ENCODE results near the gene TIMP4. TPM values are rescaled to one million over a fixed set of nuclear protein-coding genes. Genes with fewer than 3 reads are reported as not detected.

Gene TIMP4
- total RNA-seq, 4 donors from 2014 or later = 40.2 to 124 (median 48.4) TPM

DNA sequence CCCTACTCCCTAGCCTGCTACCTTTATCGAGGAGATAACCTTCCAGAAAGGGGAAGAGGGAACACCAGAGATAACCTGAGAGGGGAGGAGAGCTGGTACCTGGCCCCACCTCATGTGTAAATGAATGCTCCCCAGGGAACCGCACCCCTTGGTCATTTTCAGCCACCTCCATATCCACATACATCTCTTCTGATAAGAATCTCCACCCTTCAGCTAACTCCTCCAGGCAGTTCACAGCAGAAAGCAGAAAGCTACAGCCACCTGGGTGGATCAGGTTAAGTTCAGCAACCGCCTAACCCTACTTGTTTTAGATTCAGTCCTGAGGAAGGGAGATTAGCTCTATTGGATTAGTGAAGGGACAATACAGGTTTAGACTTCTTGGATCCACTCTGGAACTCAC, 38.0 kb upstream of the TIMP4 start:
- TF ChIP-seq EP300 (IDR thresholded peaks at IDR 0.05) = no peak
- TF ChIP-seq, protein P1, sequence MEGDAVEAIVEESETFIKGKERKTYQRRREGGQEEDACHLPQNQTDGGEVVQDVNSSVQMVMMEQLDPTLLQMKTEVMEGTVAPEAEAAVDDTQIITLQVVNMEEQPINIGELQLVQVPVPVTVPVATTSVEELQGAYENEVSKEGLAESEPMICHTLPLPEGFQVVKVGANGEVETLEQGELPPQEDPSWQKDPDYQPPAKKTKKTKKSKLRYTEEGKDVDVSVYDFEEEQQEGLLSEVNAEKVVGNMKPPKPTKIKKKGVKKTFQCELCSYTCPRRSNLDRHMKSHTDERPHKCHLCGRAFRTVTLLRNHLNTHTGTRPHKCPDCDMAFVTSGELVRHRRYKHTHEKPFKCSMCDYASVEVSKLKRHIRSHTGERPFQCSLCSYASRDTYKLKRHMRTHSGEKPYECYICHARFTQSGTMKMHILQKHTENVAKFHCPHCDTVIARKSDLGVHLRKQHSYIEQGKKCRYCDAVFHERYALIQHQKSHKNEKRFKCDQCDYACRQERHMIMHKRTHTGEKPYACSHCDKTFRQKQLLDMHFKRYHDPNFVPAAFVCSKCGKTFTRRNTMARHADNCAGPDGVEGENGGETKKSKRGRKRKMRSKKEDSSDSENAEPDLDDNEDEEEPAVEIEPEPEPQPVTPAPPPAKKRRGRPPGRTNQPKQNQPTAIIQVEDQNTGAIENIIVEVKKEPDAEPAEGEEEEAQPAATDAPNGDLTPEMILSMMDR (IDR thresholded peaks at IDR 0.05) = no peak
- TF ChIP-seq POLR2A (IDR thresholded peaks at IDR 0.05) = no peak
- no peaks in the 10 kb centered on the region for H3K36me3 ChIP-seq
- peaks cover 0 to 21% (median 19%) of the 10 kb centered on the region in 4 donors for H3K4me1 ChIP-seq
- no peak overlapping the region for H3K27ac ChIP-seq
- peaks cover 0 to under 1% (median 0%) of the 10 kb centered on the region in 4 donors for H3K9me3 ChIP-seq
- H3K27me3 ChIP-seq = no peaks in the 10 kb centered on the region
- H3K4me3 ChIP-seq = no peak overlapping the region
- WGBS, 2 donors = 87 to 88% methylated on average over 3 of the region's 3 CpGs
- no peak for DNase-seq (ENCODE audit: low spot score in 2 of 2)

GRCh38 chr3:12195231-12195630, 36.5 kb upstream of the TIMP4 start:
- Histone ChIP-seq H3K9me3 (no peaks in the 10 kb centered on the region), H3K4me1 (peaks cover 0 to 21% (median 19%) of the 10 kb centered on the region in 4 donors), H3K36me3 (no peaks in the 10 kb centered on the region), H3K4me3 (no peak overlapping the region), H3K27me3 (no peaks in the 10 kb centered on the region), H3K27ac (no peak overlapping the region)
- WGBS, 2 donors = 80 to 88% methylated on average over 4 of the region's 4 CpGs
- DNase-seq (ENCODE audit: low spot score in 2 of 2) = no peak
- TF ChIP-seq POLR2A (IDR thresholded peaks at IDR 0.05) = no peak
- TF ChIP-seq EP300 (IDR thresholded peaks at IDR 0.05) = no peak

- H3K9me3 ChIP-seq = no peaks in the 10 kb centered on the region
- peak overlapping the region in 1 of 4 donors; percentile 77 for H3K27ac ChIP-seq
- TF ChIP-seq, protein P1 (IDR thresholded peaks at IDR 0.05) = no peak
- TF ChIP-seq EP300 (IDR thresholded peaks at IDR 0.05) (no peak), POLR2A (IDR thresholded peaks at IDR 0.05) (no peak)
- 79 to 83% methylated on average over 3 of the region's 3 CpGs for WGBS, 2 donors
- H3K27me3 ChIP-seq = no peaks in the 10 kb centered on the region
- DNase-seq (ENCODE audit: low spot score in 2 of 2) = no peak
- H3K36me3 ChIP-seq = no peaks in the 10 kb centered on the region
- no peak overlapping the region for H3K4me3 ChIP-seq
- H3K4me1 ChIP-seq = peaks cover 0 to 21% (median 19%) of the 10 kb centered on the region in 4 donors
These were observed 36.0 kb upstream of the TIMP4 start for GRCh38 chr3:12194669-12195161.

DNA sequence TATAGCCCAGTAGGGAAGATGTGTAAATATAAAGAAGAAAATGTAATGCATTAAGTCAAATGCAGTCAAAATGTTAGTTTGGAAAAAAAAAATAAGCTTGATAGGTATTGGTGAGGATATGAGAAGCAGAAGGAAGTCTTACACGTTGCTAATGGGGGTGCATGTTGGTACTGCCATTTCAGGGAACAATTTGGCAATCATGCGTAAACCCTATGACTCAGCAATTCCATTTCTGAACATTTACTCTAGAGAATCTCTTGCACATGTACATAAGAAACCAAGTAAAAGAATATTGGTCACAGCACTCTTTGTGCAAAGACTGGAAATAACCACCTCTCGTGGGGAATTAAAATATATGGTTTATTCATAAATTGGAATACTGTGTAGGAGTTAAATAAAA, 35.5 kb upstream of the TIMP4 start:
- H3K36me3 ChIP-seq = no peaks in the 10 kb centered on the region
- H3K4me3 ChIP-seq = no peak overlapping the region
- peak overlapping the region in 2 of 4 donors; percentile 47 to 77 for H3K27ac ChIP-seq
- DNase-seq (ENCODE audit: low spot score in 2 of 2) = peak in 1 of 2 donors; percentile 33
- H3K4me1 ChIP-seq = peaks cover 0 to 26% (median 20%) of the 10 kb centered on the region in 4 donors
- H3K27me3 ChIP-seq = no peaks in the 10 kb centered on the region
- WGBS, 2 donors = 28 to 30% methylated on average over 3 of the region's 3 CpGs
- TF ChIP-seq POLR2A (IDR thresholded peaks at IDR 0.05) (no peak), EP300 (IDR thresholded peaks at IDR 0.05) (peak in 1 of 2 donors; percentile 82)
- TF ChIP-seq, protein P1 (IDR thresholded peaks at IDR 0.05) = no peak
- H3K9me3 ChIP-seq = no peaks in the 10 kb centered on the region

DNA sequence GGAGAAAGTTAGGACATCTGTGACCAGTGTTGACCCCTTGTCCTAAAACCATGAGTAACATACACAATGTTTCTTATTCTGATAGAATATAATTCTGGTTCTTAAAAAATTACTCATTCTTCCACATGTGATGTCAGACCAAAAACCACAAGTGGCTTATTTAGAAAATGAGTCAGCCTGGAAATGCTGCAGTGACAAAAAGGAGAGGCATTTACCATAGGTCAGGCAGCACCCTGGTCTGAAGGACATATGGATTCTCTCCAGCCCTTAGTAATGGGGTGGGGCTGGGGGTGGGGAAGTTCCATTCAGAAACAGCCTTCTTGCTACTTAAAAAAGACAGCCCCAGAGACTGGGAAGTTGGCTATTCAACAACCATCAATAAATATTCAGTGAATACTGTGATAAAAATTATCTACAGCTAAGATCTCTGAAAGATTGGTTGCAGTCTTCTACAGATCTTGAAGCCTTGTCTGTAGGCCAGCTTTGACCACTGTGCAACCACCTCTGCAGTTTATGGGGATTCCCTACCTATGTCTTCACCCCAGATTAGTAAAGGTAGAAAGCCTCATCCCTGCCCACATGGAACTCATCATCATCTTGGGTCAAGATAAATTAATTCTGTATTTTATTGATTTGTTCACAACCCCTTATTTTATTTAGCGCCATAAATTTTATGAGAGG, 34.9 kb upstream of the TIMP4 start:
- 80 to 91% methylated on average over 1 of the region's 1 CpG for WGBS, 2 donors
- Histone ChIP-seq H3K4me1 (peaks cover 0 to 31% (median 25%) of the 10 kb centered on the region in 4 donors), H3K4me3 (no peak overlapping the region), H3K27me3 (no peaks in the 10 kb centered on the region), H3K9me3 (no peaks in the 10 kb centered on the region), H3K27ac (peak overlapping the region in 2 of 4 donors; percentile 48 to 90), H3K36me3 (no peaks in the 10 kb centered on the region)
- TF ChIP-seq EP300 (IDR thresholded peaks at IDR 0.05) (peak; percentile 30 to 85), POLR2A (IDR thresholded peaks at IDR 0.05) (no peak)
- TF ChIP-seq, protein P1 (IDR thresholded peaks at IDR 0.05) = no peak
- DNase-seq (ENCODE audit: low spot score in 2 of 2) = peak in 1 of 2 donors; percentile 44
